Inflammatory macrophage treated with lipopolysaccharide for 4 hours (primary cell): ENCODE results near the gene CTSE.

Experiments
- DNase-seq: peaks from one replicate; pipeline ENCODE4 v3.0.0-alpha.2; 2020

Gene CTSE

DNA sequence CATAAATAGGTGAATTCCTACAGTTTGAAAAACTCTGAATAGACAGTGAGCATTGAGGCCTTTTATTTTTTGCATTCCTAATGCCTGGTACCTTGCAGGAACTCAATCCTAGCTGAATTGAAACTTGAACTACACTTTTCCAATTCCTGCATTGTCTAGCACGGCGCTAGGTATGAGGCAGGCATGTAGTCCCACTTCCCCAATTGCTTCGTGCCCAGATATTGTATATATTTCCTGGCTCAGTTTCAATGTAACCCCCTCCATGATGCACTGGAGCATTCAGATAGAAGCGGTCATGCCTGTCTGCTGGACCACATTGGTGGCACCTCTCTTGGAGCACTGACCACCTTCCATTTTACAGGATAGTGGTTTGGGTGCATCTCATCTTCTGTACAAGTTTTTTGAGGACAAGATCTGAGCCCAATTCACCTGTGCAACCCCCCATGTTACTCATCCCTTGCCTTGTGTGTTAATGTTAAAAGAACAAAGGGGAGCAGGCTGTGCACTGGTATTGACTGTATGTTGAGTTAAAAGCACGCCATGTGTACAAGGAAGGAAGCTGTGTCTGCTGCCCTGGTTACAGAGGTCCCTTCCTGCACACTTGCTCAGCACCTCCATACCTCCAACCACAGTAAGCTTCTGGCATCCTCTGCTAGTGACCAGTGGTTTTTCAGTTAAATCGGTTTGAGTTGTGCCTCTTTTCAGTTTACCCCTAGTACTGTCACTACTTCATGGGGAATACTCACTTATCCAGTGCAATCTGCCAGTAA lies 10.5 kb downstream of the CTSE start:
- no peak for DNase-seq

- peak; percentile 96 for DNase-seq
Observed at GRCh38 chr1:206012086-206012859, 11.4 kb downstream of the CTSE start.

DNA sequence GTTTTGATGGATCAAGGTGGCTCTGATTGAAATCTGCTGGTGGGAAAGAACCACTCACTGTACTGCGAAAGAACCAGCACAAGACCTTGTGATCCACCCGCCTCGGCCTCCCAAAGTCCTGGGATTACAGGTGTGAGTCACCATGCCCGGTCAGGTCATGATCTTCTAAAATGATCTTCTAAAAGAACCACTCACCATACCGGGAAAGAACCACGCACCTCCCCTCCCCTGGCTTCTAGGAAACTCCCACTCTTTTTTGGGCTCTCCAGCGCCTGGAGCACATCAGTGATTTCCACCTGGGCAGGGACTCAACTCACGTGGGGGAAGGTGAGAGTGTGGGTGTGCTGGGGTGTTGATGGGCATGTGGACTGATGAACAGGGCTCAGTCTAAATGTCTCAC lies 12.6 kb downstream of the CTSE start:
- no peak for DNase-seq

GRCh38 chr1:206010060-206010459 lies 13.6 kb downstream of the CTSE start:
- no peak for DNase-seq

- no peak for DNase-seq
Observed at GRCh38 chr1:206006946-206007345, 16.7 kb downstream of the CTSE start.

GRCh38 chr1:206005778-206006180 lies 17.9 kb downstream of the CTSE start:
- DNase-seq, result peak; percentile 93

- no peak for DNase-seq
Observed at GRCh38 chr1:206005234-206005633, 18.5 kb downstream of the CTSE start.

- DNase-seq, result no peak
Observed at GRCh38 chr1:206004826-206005225, 18.9 kb downstream of the CTSE start.

- DNase-seq, result no peak
Observed at GRCh38 chr1:206003854-206004800, 19.6 kb downstream of the CTSE start.

DNA sequence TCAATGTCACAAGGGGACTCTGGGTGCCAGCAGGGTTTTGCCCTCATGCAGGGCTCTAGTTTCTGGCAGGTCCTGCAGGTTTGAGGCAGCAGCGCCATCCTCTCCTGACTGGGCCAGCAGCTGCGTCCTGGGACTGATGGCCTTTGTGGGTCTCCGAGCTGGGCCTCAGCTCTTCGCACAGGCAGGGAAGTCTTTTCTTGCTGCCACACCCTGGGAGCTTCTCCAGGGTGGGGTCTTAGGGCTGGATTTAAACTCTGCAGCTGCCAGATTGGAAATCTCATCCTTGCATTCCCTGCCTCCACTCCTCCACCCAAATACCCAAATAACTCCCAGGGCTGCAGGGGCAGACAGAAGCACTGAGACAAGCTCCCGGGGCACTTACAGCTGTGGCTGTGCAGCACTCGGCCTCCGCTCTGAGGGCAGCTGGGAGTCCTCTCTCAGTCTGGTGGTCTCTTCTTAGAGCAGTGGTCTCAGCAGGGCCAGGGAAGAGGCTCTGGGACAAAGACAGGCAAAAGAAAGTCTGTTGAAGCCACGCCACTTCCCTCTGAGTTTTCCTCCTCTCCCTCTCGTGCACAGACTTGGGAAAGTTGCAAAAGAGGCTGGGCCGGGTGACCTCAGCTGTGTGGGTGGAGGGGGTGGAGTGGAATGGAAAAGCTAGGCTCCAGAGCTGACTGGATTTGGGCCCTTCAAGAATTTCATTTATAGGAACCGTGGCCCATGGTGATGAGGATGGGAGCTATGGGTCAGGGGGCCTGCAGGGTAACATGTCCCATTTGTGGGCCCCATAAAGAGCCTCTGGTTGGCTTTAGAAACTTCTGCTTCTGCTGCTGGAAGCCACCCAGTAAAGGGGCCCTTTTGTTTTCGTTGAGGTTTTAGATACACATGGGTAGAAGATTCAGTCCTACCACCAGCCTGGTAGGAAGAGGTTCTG lies 20.6 kb downstream of the CTSE start, which contains the start of gene RAB7B:
RAB7B (minus strand) TSS at position 525 of the 931 bp plus-strand sequence. CDS start 9,260 bp downstream, outside the sequence.
- peak; percentile 88 for DNase-seq

DNA sequence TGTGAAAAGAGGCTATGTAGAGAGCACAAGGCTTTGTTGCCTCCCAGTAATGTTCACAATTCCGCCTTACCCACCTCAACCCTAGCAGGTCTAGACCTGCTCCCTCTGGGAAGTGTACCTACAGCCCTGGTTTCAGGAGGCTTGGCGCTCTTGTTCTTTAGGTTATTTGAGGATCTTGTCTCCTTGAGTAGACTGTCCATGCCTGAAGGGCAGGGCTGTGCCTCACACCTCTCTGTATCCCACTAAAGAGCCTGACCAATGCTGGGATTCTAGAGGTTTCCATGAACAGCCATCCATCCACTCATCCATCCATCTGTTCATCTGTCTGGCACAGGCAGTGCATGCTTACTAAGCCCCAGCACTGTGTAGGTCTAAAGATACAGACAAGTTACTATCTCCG lies 21.5 kb downstream of the CTSE start:
- no peak for DNase-seq

DNA sequence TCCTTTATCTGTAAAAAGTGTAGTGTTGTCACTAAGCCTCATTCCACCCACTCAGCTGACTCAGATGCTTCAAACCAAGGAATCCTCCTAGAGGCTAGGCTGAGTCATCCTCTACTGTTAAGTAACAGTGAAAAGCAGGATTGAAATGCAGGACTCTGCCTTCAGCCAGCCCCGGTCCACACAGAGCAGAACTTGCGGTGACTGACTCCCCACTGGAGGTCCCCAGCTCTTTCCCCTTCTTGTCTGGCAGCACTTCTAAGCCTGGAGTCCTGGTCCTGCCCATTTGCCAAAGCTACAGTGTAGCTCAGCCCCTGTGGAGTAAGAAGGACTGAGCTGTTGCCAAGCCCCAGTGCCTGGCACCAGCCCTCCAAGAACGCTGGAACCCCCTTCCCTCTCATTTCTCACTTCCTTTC lies 22.2 kb downstream of the CTSE start:
- DNase-seq, result peak; percentile 100

GRCh38 chr1:206000641-206001339 lies 22.9 kb downstream of the CTSE start:
- no peak for DNase-seq

DNA sequence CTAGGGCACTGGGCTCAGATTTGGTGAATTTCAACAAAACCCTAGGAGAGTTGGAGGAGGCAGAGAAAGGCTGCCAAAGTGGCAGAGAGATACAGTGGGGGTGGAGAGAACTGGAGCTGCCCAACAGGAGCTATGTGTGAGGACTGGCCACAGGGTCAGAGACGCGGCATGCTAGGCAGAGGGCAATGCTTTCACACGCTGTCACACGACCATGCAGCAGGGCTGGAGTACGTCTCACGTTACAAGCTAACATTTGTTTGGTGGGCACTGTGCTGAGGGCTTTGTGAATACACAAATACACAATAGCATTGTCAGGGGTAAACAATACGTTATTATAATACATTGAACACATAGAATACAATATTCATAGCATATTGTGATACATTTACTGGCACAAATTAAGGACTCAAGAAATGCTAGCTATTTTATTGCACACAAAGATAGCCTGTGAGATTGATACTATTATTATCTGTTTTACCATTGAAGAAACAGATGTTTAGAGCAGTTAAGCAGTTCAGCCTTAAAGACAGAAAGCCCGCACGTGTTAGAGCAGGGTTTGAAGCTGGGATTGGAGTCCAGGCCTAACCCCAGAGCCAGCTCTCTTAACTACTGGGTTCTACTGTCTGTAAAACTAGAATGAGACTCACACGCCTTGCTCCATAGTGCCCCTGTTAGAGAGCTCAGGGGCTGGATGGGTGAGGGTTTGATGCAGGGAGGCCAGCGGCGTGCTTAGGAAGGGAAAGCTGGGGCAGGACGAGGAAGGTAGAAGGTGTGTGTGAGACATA lies 25.0 kb downstream of the CTSE start:
- no peak for DNase-seq

DNA sequence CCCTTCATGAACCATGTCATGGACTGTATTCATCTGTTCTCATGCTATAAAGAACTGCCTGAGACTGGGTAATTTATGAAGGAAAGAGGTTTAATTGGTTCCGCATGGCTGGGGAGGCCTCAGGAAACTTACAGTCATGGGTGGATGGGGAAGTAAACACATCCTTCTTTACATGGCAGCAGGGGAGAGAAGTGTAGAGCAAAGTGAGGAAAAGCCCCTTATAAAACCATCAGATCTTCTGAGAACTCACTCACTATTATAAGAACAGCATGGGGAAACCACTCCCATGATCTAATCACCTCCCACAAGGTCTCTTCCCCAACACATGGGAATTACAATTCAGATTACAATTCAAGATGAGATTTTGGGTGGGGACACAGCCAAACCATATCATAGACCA lies 27.1 kb downstream of the CTSE start:
- DNase-seq, result peak; percentile 45

GRCh38 chr1:205994346-205994745 lies 29.3 kb downstream of the CTSE start:
- DNase-seq, result no peak

DNA sequence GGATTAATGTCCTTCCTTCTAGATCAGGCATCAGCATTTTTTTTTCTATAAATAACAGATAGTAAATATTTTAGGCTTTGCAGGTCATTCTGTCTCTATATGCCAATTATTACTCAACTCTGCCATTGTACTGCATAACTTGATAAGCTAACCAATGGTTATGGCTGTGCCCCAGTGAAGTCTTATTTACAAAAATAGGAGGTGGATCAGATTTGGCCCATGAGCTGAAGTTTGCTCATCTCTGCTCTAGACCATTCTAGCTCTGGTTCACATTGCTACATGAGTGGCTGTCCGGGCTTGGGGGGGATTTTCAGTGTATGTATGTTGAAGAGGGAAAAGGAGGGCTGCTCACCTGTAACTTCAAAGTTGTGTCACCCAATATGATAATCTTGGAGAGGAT lies 30.6 kb downstream of the CTSE start:
- no peak for DNase-seq

DNA sequence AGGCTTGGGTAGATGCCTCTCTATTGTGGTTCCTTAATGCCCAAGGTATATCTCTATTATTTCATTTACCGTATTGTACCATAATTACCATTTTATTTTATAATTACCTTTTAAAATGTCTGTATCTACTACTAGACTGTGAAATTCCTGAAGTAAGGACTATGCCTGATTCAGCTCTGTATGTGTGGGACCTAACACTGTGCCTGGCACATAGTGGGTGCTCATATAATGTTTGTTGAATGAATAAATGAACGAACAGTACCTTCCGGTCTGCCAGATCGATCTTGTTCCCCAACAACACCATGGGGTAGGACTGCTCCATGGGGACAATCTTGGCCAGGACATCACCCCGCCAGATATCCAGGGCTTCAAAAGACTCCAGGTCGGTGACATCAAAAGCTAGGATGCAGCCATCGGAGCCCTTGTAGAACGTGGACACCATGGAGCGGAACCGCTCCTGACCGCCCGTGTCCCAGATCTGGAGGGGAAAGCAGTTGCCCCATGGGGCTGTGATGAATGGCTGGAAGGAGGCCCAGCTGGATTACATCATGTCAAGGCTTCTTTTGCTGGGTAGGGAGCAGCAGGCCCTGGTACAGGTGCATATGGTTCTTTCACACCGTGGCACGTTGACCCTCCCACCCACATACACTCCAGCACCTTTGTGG lies 31.3 kb downstream of the CTSE start:
- no peak for DNase-seq

DNA sequence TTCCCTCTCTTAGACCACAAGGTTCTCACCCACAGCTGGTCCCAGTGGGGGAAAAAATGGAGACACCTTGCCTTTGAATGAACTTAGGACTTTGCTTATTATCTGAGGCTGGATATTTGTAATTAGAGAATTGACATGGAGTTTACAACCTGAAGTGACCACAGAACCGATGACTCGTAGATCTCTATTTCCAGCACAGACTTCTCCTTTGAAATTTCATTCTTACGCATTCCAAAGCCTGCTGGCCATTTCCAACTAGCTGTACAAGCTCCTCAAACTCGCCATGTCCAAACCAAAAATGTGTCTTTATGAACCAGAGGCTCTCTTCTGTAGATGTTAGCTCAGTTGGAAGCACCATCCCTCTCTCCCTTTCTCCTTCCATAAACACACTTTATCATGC lies 32.5 kb downstream of the CTSE start:
- peak; percentile 36 for DNase-seq

- DNase-seq, result no peak
Observed at GRCh38 chr1:205990226-205990625, 33.5 kb downstream of the CTSE start.
